Measurements from ENCODE around the gene NMNAT2.
A peak's percentile ranks its signal among the peaks of the same experiment; 100 is the strongest.
"Not testable (repeated sequence)": the region's sequence is repeated elsewhere in the genome, so short reads cannot be mapped to it uniquely, and the experiment has no call there.

Gene NMNAT2

DNA sequence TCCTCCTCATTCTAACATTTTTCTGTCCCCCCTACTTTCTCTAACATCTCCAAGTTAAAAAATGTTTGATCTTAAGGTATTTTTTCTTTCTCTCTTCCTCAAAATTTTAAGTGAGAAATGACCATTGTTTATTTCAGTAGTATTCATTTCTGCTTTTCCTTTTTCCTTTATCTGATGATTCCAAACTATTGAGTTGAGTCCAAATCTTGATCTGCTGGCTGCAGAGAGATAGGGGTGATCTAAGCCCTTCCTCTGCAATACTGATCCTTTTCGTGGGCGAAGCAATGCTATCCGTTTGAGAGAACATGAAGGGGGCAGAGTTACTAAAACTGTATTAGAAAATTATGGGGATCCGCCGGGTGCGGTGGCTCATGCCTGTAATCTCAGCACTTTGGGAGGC, 516 bp upstream of the NMNAT2 start:
- no peak for DNase-seq (ENCODE audit: low read depth in 4 of 4, low spot score in 1 of 4)

DNA sequence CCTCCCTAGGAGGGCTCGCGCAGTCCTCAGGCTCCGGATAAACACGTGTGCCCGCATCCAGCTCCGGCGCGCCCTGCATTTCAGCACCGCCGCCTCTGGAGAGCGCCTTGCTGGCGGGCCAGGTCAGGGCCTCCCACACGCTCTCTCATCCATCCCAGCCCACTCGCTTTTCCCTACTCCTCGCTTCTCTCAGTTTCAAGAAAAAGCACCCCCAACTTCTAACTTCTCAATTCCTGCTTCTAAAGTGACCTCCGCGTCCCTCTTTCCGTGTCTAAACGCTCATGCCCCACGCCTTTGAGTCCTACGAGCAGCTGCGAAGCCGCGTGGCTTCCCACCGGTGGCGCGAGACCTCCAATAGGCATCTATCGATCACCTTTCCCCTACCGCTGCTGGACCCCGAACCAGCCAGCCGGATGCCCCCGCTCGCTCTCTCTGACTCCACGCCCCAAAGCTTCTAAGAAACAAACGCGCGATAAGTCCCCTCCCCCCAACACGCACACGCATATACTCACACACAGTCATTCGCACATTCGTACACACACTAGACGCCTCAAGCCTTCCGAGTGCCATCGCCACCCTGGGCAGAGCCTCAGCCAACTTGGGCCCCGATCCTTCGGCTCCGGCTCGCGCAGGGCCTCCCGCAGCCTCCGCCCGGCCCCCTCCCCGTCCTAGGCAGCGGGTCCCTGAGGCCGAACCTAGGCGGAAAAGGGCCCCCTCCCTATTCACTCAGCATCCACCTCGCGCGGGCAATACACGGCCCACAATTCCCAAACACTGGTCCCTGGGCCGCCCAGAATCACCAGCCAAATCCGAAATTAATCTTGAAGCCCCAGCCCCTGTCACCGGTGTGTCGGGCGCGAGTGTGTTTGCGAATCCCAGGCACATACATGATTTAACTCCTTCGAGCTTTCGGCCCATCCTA, 1.1 kb downstream of the NMNAT2 start:
- DNase-seq (ENCODE audit: low read depth in 4 of 4, low spot score in 1 of 4), result peak in 1 of 4 experiments; percentile 21

DNA sequence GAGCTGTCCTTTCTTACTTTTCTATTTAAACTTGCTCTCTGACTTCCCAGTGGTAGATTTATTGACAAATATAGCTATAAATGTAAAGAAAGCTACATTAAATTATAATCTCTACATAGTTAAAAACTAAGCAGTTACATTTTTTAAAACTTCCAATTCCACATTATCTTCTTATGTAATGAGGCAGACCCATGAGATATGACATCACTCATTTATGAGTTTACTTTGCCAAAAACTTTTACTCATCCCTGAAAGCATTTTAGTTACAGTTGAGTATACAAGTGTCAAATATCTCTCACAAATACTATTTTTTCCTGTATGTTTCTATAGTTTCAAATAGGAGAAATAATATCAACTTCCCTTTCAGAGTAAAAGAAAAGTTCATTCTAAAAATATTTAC, 3.8 kb downstream of the NMNAT2 start:
- no peak for DNase-seq (ENCODE audit: low read depth in 4 of 4, low spot score in 1 of 4)

DNA sequence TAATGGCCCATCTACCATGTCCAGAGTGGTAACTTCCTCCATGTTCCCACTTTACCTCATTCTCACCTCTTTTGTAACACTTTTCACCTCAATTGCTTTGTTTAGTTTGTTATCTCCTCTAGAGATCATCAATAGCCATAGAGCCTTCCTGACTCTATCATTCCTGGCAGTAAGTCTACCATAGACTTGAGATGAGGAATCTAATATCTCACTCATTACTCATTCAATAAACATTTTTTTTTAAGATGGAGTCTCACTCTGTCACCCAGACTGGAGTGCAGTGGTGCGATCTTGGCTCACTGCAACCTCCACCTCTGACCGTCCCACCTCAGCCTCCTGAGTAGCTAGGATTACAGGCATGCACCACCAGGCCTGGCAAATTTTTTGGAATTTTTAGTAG, 7.1 kb downstream of the NMNAT2 start:
- DNase-seq (ENCODE audit: low read depth in 4 of 4, low spot score in 1 of 4), result no peak

DNA sequence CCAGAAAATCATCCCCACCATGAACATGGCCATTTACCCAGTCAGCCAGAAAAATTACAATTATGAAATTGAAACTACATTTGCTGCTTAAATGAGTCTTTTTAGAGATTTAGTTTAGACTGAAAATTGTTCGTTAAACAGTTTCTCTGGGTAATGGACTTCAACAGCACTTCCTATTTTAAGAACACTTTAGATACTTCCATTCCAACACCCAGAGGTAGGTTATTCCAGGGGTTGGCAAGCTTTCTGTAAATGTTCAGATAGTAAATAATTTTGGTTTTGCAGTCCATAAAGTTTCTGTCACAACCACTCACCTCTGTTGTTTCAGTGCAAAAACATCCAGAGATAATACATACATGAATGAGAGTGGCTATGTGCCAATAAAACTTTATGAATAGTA, 10.2 kb downstream of the NMNAT2 start:
- DNase-seq (ENCODE audit: low read depth in 4 of 4, low spot score in 1 of 4), result no peak

DNA sequence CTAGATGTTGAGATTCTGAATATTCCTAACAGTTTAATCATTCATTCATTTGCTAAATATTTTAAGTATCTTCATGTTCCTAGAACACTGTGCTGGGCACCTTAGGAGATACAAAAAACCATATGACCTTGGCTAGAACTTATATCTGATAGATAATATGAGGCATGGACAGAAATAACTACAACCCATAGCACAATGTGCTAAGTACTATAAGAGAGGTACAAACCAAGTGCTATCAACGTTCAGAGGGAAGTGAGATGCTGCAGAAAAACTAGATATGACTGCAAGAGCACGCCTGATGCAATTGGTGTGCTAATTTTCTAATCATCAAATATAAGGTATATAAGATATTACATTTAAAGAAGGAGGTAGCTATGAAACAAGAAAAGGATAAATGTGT, 10.7 kb downstream of the NMNAT2 start:
- DNase-seq (ENCODE audit: low read depth in 4 of 4, low spot score in 1 of 4), result no peak

DNA sequence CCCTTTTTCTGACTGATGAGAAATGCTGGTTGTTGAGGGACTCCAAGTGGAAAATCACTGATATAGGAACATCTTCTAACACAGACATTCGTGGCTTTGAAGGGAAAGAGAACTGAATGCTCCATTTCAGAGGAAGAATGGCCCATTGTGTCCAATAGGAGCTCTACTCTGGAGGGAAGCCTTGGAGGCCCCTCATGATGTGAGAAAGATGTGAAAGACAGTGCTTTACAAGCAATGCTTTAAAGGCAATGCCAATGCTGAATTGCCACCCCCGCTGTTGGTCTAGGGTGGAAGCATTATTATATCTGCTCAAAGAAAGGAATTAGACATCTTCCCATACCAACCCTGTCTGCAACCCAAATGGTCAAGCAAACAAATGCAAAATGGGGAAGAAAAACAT, 13.7 kb downstream of the NMNAT2 start:
- no peak for DNase-seq (ENCODE audit: low read depth in 4 of 4, low spot score in 1 of 4)

DNA sequence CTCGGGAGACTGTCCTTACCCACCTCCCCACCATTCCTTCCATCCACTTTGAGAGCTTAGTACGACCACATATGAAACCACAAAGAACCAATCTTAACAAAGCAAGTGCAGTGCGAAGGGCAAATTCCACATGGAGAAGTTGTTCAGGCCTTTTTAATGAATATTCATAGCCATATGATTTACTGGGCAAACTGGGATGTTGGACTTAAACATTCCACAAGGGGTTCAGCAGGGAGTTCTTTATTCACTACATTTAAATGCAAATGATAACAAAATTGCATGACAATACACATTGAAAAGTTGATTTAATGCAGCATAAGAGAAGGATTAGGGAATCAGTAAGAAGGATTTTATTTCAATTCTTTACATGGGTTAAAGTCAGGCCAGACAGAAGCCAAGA, 14.7 kb downstream of the NMNAT2 start:
- DNase-seq (ENCODE audit: low read depth in 4 of 4, low spot score in 1 of 4), result no peak

DNA sequence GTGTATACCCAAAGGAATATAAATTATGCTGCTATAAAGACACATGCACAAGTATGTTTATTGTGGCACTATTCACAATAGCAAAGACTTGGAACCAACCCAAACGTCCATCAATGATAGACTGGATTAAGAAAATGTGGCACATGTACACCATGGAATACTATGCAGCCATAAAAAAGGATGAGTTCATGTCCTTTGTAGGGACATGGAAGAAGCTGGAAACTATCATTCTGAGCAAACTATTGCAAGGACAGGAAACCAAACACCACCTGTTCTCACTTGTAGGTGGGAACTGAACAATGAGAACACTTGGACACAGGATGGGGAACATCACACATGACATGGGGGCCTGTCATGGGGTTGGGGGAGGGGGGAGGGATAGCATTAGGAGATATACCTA, 16.6 kb downstream of the NMNAT2 start:
- DNase-seq (ENCODE audit: low read depth in 4 of 4, low spot score in 1 of 4), result not testable (repeated sequence)

DNA sequence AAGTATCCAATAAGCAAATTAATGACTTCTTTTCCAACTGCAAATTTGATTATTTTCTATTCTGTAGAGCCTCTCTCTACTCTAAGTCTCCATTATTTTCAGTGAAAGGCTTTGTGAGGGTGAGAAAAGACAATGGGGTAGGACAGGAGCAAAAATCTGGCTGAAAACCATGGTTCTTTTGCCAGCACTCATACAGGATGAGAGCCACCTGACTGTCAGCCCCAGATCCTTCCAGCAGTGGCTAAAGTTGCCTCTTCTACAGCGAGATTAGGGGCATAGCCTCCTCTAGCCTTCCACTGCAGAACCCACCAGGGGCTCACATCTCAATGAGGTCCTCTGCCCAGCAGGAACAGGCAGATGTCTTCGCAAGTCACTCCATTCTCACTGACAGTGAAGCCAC, 23.7 kb downstream of the NMNAT2 start:
- no peak for DNase-seq (ENCODE audit: low read depth in 4 of 4, low spot score in 1 of 4)

DNA sequence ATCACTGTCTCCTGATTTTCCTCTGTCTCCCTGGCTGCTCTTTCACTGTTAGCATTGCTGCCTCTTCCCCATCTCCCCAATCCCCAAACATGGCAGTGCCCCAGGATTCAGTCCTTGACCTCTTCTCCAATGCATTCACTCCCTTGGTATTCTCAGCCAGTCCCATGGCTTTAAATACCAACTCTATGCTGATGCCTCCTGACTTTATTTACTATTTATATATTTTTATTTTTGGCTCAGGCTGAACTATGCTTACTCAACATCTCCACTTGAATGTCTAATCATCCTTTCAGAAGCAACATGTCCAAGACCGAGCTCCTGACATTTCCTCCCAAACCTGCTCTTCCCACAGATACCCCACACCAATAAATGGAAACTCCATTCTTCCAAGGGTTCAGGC, 26.3 kb downstream of the NMNAT2 start:
- no peak for DNase-seq (ENCODE audit: low read depth in 4 of 4, low spot score in 1 of 4)

DNA sequence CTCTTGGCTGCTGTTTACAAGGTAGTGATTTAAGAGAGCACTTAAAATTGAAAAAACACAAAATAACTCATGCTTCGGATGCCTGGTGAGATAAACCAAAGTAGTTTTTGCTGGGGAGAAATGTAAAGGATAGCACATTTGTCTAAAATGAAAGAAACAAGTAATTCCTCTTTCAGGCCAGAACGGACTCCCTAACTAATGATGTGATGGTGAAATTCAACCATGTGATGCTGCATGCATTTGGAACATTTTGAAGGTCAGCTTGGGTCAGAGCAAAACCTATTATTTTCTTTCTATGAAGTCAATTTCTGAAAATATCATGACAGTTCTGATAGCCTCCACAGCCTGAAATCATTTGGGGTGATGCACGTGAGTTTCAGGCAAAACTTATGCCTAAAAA, 27.6 kb downstream of the NMNAT2 start:
- no peak for DNase-seq (ENCODE audit: low read depth in 4 of 4, low spot score in 1 of 4)

DNA sequence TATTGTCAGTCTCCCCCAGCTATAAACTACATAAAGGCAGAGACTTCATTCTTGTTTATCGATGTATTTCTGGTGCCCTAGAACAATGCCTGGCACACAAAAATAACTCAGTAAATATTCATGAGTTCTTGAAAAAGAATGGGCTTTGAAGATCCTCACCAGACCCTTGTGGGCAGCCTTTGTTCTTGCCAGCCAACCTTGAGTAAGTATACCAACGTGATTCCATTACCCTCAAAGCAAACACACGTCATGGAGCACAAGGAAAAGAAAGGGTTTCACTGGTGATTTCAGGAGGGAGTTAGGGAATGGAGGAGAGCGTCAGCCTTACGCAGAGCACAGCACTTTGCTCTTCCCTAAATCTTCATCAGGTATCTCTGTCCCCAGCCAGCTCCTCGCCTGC, 29.4 kb downstream of the NMNAT2 start:
- DNase-seq (ENCODE audit: low read depth in 4 of 4, low spot score in 1 of 4), result no peak

DNA sequence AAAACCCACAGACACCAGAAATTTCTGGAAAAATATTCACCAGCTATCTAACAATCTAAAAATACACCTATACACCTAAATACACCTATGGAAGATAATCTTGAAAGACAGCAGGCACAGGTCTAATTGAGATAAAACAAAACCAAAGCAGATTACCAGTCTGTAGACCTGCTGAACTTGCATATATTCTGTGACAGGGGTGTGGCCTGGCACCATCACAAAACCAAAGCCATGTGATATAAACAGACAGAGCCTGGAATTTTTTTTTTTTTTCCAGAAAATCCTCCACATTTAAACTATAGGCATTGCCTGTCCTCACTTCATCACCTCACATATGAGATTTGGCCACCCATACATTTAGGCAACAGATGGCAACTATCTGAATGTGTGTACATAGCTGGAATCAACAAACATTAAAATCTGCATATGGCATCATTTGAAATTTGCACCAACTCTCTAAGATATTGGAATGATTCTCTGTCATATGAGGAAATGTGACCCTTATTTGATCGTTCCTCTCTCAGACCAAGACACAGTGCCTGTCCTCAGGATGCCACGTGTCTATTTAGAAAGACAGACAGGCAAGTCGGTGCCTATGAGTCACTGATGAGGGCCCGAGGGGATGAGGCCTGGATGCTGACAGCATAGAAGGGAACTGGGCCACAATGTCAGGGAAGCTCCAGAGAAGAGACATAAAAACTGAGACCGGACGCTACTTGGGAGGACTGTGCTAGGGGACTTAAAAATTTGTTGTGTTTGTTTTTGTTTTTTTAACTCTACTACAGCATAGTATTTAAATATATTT, 32.6 kb downstream of the NMNAT2 start:
- DNase-seq (ENCODE audit: low read depth in 4 of 4, low spot score in 1 of 4), result no peak

DNA sequence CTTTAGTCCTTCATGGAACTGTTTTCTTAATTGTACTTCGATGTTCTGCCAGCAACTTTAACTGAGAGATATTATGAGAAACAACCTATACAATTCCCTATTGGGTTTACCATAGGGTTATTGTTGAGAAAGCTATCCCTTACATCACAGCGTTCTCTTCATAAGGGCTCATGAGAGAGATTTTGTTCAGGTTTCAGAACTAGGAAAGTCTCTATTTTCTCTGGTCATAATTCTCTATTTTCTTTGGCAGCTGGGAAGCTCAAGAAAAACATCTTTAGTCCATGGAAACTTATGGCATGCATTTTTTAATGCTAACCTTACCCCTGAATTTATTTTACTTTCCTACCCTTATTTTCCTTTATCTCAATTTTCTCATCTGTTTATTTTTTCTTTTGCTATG, 38.2 kb downstream of the NMNAT2 start:
- DNase-seq (ENCODE audit: low read depth in 4 of 4, low spot score in 1 of 4), result no peak

DNA sequence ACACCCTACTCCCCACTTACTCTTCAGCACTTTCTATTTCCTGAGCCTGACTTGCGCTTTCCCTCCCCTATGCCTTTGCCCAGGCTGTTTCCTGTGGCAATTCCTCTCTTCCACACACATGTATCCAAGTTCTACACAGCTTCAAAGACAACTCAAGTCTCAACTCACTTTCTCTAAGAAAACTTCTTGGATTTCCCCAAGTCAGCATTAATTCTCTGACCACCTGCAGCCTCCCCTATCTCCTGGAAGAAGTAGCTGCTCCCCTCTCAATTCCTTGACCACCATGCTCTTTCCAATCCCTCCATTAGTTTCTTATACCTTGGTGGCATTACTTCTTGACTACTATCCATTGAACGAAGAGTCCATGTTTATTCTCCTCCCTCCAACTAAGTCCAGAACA, 42.8 kb downstream of the NMNAT2 start:
- no peak for DNase-seq (ENCODE audit: low read depth in 4 of 4, low spot score in 1 of 4)

DNA sequence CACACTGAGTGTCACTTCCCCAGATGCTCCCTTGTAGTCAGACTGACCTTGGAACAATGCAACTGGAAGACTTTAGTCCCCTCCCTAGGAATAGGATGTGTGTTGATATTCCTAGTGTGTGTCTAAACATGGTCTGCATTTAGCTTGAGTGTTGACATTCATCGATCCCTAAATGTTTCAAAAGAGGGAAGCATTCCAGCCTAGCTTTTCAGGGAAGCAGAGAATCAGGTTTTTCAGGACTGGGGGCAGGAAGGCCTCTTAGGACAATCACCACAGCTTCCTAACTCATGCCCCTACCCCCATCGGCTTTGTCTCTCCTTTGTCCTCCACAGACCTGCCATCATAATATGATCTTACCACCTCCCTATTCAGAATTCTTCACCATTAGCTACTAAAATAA, 43.4 kb downstream of the NMNAT2 start:
- DNase-seq (ENCODE audit: low read depth in 4 of 4, low spot score in 1 of 4), result no peak

DNA sequence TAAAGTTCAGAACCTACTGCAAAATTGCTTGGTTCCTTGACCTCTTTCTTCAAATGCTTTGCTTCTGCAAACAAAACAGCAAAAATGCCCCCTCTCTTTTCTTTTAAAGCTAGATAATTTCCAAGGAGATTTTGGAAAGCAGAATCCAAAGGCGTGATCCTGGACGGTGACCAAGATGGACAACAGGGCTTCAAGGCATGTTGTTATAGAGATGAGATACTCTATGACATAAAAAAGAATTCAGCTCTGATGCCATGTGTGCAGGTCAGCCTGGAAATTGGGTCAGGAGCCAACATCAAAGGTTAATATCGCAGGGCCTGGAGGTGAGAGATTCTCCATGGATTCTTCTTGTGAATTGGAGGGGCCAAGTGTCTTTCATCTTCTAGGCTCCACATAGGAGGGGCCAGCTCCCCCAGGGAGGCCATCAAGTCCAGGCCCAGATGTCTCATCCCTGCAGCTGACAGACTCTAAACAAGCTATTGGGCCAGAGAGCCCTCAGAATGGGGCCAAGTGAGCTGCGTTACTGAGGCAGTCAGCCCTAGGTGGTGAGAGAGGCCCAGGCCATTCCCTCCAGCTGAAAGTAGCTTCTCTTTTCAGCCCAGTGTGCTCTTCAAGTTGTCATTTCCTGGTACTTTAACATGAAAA, 45.5 kb downstream of the NMNAT2 start:
- DNase-seq (ENCODE audit: low read depth in 4 of 4, low spot score in 1 of 4), result no peak

DNA sequence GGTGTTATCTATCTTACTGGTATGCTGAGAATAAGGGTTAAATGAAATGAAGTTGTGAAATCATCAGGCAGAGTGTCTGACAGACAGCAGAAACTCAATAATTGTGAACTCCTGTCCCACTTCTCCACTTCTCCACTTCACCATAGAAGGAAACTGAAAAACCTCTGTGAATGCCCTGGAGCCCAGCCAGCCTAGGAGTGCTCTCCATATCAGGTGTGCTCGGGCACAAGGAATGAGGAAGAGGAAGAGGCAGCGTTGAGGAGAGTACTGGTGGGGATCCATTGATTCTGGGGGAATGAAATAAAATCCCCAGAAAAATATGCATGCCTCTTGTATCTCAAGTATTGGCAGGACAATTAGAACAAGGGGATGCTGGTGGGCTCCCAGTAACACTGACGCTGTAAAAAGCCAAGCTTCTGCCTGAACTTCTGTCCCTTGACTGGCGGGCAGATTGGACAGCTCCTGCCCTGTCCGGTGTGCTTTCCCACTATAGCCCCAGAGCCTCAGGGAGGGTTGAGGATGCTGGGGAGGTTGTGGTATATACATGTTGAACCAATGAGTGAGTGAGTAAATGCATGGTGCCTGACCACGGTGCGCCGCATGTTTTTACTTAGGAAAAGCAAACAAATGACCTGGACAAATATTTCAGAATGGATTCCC, 47.7 kb downstream of the NMNAT2 start:
- no peak for DNase-seq (ENCODE audit: low read depth in 4 of 4, low spot score in 1 of 4)

DNA sequence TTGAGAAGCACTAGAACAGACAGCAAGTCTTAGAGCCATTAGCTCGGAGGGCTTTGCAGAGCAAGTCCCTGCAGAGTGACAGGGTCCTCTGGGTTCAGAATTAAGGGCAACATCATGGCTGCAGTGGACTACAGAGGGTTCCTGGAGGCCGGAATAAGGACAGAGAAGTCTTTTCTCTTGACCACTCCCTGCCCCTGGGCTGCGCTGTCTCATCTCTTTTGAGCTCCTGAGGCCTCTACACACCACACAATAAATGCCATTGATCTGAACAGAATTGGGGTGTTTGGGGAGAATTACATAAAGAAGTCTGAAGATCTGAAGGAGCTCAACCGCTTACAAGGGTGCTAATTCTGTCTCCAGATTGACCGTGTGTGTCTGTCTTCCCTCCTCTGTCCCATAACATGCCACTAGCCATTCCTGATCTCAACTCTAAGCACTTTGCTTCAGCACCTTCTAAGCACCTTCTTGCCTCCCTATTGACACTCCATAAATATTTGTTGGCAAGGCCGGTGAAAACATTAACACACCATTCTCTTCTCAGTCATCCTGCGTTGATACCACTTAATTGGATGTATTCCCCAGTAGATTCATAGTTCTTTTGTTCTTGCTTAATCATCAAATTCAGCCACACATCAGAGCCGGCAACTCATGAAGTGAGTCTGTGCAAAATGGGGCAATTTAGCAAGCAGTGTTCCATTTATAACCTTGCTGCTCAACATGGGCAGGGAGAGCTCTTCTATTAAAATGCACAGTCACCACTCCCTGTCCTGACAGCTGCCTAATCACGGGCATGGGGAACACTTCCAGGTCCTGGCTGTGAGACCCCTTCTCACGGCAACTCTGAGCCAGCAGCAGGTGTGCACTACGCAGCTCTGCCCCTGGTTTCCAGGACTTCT, 49.7 kb downstream of the NMNAT2 start:
- no peak for DNase-seq (ENCODE audit: low read depth in 4 of 4, low spot score in 1 of 4)
